Left ventricle myocardium inferior (tissue), 1 donor: ENCODE results near the gene RNF144A. TPM values are rescaled to one million over a fixed set of nuclear protein-coding genes. Genes with fewer than 3 reads are reported as not detected.
A peak's percentile ranks its signal among the peaks of the same experiment; 100 is the strongest.

Experiments
- DNase-seq: peaks from one replicate; pipeline ENCODE4 v3.0.0-alpha.2; 2020
- H3K27ac ChIP-seq: fragments of 200-600 bp; replicated peaks from 2 replicates; pipeline ENCODE4 v1.8.0; 2021
- H3K27me3 ChIP-seq: fragments of 200-600 bp; 2 replicates; pipeline ENCODE4 v1.8.0; 2021; ENCODE audit warnings: low read depth
- H3K36me3 ChIP-seq: fragments of 200-600 bp; 2 replicates; pipeline ENCODE4 v1.8.0; 2021
- H3K4me1 ChIP-seq: fragments of 200-600 bp; 2 replicates; pipeline ENCODE4 v1.8.0; 2021
- H3K4me3 ChIP-seq: fragments of 200-600 bp; 2 replicates; pipeline ENCODE4 v1.8.0; 2021; ENCODE audit warnings: mild to moderate bottlenecking, moderate library complexity
- H3K9me3 ChIP-seq: fragments of 200-600 bp; replicated peaks from 2 replicates; pipeline ENCODE4 v1.8.0; 2021
- intact Hi-C: fragments of 100-400 bp; cut with micrococcal nuclease; formaldehyde crosslinking; loops from one replicate; pipeline ENCODE4 v1.11.0; 2022
- total RNA-seq: library from RNA; stranded (reverse); fragmentation: NEBNext Ultra II Directional; extraction: Animal tissue kit (Norgen Biotek cat#: 25700); gene quantifications from one replicate; pipeline ENCODE4 v1.2.1, GENCODE V29; 2021
- TF ChIP-seq, protein P1 (sequence below): fragments of 200-600 bp; IDR thresholded peaks from 2 replicates; pipeline ENCODE4 v1.8.0; 2021; ENCODE audit warnings: antibody characterized with exemption, mild to moderate bottlenecking, borderline replicate concordance
- donor health status: DM: no; HTN: yes; CAD: no; lungs with severe emphysema.

RNF144A gene
- total RNA-seq, 1 donor from 2014 or later, result 17.9 TPM

DNA sequence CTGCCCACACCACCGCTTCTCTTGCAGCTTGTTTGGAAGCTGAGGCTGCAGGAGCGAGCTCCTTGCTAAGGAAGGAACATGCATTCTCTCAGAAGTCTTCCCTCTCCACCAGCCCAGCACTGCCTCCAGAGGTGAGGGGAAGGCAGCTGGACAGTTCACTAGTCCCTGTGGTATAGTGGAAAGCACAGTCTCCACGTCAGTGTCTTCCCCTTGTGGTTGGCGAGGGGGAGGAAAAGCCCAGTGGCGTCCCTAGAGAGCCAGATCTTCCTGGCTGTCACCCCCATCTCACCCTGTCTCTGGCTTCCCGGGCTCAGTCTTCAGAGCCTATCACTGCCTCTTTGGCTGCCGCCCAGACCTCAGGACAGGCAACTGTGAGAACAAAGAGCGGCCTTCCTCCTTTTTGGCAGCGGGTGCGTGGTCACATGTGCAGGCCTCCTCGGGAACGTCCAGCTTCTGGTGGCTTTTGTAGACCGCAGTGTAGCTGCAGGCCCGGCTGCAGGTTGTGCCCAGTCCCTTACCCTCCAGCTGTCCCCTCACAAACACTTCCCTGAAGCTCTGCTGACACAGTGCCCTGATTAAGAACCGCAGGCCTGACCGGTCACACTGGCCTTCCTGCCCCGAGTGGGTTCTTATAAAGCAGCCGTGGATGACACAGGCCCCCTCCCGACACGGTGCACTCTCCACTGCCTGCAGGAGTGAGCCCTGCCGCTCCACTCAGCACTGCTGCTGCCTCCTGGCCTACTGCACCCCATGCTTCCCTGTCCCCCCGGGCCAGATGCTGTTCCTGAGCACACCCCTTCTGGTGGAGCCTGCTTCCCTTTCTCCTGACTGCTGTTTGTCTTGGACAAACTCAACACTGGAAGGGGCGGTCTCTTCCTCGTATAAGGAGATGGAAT is 90.9 kb downstream of the RNF144A start:
- peak overlapping the region; percentile 44 for H3K4me3 ChIP-seq
- intact Hi-C loops, result no loop called here
- no peaks in the 10 kb centered on the region for H3K36me3 ChIP-seq
- H3K4me1 ChIP-seq, result peaks cover 87% of the 10 kb centered on the region
- no peaks in the 10 kb centered on the region for H3K9me3 ChIP-seq
- TF ChIP-seq, protein P1, sequence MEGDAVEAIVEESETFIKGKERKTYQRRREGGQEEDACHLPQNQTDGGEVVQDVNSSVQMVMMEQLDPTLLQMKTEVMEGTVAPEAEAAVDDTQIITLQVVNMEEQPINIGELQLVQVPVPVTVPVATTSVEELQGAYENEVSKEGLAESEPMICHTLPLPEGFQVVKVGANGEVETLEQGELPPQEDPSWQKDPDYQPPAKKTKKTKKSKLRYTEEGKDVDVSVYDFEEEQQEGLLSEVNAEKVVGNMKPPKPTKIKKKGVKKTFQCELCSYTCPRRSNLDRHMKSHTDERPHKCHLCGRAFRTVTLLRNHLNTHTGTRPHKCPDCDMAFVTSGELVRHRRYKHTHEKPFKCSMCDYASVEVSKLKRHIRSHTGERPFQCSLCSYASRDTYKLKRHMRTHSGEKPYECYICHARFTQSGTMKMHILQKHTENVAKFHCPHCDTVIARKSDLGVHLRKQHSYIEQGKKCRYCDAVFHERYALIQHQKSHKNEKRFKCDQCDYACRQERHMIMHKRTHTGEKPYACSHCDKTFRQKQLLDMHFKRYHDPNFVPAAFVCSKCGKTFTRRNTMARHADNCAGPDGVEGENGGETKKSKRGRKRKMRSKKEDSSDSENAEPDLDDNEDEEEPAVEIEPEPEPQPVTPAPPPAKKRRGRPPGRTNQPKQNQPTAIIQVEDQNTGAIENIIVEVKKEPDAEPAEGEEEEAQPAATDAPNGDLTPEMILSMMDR, result peak; percentile 66
- peak overlapping the region; percentile 88 for H3K27ac ChIP-seq
- no peaks in the 10 kb centered on the region for H3K27me3 ChIP-seq
- peak; percentile 94 for DNase-seq

DNA sequence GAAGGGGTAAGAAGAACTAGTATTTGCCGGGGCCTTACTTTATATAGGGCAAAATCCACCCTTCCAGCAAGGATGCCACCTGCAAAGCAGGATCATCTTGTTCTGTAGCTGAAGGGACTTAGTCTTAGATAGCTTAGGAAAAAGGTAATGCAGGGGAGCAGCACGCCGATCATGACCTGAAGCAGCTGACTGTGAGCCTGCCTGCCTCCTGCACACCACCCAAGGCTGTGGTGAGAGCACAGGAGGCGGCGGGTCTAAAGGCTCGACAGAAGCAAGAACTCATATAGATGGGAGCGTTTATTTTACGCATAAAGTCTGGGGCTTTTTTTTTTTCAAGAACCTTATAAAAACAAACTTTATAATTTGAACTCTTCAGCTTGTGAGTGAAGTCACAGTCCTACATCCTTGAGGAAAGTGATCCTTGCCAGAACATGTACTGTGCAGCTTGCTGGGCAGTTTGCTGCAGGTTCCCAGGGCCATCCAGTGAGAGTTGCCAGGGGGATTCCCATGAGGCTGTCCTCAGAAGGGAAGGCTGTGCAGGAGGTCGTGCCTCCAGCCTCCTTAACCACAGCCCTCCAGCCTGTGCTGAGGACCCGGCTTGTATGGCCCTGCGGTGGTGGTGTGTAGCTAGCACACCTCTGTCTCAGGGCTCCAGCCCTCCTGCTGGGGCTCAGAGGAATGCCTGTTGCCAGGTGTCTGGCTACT is 92.1 kb downstream of the RNF144A start:
- Histone ChIP-seq H3K9me3 (no peaks in the 10 kb centered on the region), H3K4me3 (no peak overlapping the region), H3K27ac (peak overlapping the region; percentile 88), H3K36me3 (no peaks in the 10 kb centered on the region), H3K4me1 (peaks cover 96% of the 10 kb centered on the region), H3K27me3 (no peaks in the 10 kb centered on the region)
- TF ChIP-seq, protein P1, result no peak
- DNase-seq, result no peak
- intact Hi-C loops, result no loop called here

DNA sequence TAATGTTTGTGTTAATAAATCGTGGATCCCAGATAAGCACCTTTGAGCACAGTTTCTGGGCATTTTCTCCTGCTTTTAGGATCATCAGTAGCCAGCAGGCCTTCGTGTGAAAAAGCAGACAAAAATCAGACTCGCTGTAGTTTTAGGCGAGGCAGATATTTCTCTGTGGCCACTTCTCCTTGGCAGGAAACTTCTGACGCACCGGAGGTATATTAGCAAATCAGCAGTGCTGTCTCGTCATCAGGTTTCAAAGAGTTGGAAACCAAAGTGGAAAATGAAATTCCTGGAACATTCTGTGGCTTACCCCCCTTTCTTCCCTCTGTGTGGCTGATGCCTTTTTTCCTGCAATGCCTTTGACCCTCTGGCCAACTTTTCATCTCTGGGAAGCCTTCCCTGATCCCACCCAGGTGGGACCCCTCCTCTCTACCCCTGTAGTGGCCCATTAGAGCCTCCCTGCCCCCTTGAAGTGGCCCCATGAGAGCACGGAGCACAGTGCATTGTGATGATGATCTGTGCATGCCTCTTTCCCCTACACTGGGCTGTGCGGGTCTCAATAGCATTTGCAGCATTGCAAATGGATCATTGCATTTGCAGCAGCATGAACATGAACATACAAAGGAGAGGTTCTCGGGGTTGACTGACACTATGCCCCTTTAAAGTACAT is 93.3 kb downstream of the RNF144A start:
- Histone ChIP-seq H3K36me3 (no peaks in the 10 kb centered on the region), H3K4me3 (no peak overlapping the region), H3K4me1 (peaks cover 98% of the 10 kb centered on the region), H3K27me3 (no peaks in the 10 kb centered on the region), H3K9me3 (no peaks in the 10 kb centered on the region), H3K27ac (peak overlapping the region; percentile 88)
- no peak for DNase-seq
- intact Hi-C loops, result no loop called here
- TF ChIP-seq, protein P1, result no peak

DNA sequence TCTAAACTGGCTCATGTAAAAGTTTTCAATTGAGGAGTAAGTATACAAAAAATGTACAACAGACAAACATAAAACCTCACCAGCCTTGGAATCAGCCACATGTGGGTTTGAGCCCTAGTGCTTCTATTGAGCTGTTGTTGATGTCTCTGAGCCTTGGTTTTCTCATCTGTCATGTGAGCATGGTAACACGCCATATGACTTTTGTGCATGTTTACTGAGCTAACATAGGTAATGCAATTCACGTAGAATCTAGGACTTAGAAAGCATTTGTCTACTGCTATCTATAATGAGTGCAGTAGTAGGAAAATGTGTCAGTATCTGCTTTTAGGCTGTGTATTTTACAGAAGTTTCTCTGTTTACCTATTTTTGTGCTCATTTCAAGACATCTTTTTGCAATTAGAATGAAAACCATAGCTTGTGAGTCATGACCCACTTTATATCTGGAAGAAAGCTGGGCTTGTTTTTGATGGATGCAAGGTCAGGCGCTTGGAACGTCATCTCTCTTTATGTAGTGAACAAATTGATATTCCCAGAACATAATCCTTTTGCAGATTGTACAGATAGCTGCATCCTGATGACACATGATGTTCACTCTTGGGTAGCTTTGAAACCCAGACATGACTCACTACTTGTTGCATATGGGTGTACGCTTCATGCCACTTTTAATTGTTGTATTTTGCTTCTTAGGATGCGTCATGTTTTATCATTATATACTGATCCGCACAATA is 94.3 kb downstream of the RNF144A start:
- Histone ChIP-seq H3K27ac (peak overlapping the region; percentile 88), H3K27me3 (no peaks in the 10 kb centered on the region), H3K36me3 (no peaks in the 10 kb centered on the region), H3K4me3 (no peak overlapping the region), H3K4me1 (peaks cover 100% of the 10 kb centered on the region), H3K9me3 (no peaks in the 10 kb centered on the region)
- TF ChIP-seq, protein P1, result no peak
- DNase-seq, result no peak
- intact Hi-C loops, result no loop called here
